Lower lobe of right lung (tissue), 2 donors: ENCODE data around the gene ASTN1. TPM values are rescaled to one million over a fixed set of nuclear protein-coding genes. Genes with fewer than 3 reads are reported as not detected.

Source experiments
- ATAC-seq, 2 donors: fragments of 200-7000 bp; cut with Tn5 transposase; one replicate each; pipeline ENCODE4 v1.9.1; 2020 to 2022; ENCODE audit warnings: mild to moderate bottlenecking in 2 of 2, moderate library complexity in 2 of 2
- DNase-seq: peaks from one replicate; pipeline ENCODE4 v3.0.0-alpha.2; 2020
- H3K27ac ChIP-seq: fragments of 200-600 bp; one replicate; pipeline ENCODE4 v1.8.0; 2022
- H3K27me3 ChIP-seq: fragments of 200-600 bp; one replicate; pipeline ENCODE4 v1.8.0; 2022; ENCODE audit warnings: low read depth
- H3K36me3 ChIP-seq: fragments of 200-600 bp; one replicate; pipeline ENCODE4 v1.8.0; 2022; ENCODE audit warnings: mild to moderate bottlenecking
- H3K4me1 ChIP-seq: fragments of 200-600 bp; one replicate; pipeline ENCODE4 v1.8.0; 2022
- H3K4me3 ChIP-seq: fragments of 200-600 bp; one replicate; pipeline ENCODE4 v1.8.0; 2022; ENCODE audit warnings: mild to moderate bottlenecking
- H3K9me3 ChIP-seq: fragments of 200-600 bp; one replicate; pipeline ENCODE4 v1.8.0; 2022
- intact Hi-C: fragments of 100-400 bp; cut with DNase I; formaldehyde crosslinking; loops from one replicate; pipeline ENCODE4 v1.11.0; 2022
- total RNA-seq: library from RNA; stranded (reverse); fragmentation: NEBNext Ultra II Directional; extraction: Animal tissue kit (Norgen Biotek cat#: 25700); gene quantifications from one replicate; pipeline ENCODE4 v1.2.1, GENCODE V29; 2021
- TF ChIP-seq, protein P1 (sequence below): fragments of 200-600 bp; IDR thresholded peaks from one replicate; pipeline ENCODE4 v1.8.0; 2022; ENCODE audit warnings: antibody characterized with exemption, mild to moderate bottlenecking
- donor health status: DM: no; HTN: yes; CAD: no; lungs with severe emphysema.

Gene ASTN1
- total RNA-seq, 1 donor from 2014 or later, result 0.41 TPM

DNA sequence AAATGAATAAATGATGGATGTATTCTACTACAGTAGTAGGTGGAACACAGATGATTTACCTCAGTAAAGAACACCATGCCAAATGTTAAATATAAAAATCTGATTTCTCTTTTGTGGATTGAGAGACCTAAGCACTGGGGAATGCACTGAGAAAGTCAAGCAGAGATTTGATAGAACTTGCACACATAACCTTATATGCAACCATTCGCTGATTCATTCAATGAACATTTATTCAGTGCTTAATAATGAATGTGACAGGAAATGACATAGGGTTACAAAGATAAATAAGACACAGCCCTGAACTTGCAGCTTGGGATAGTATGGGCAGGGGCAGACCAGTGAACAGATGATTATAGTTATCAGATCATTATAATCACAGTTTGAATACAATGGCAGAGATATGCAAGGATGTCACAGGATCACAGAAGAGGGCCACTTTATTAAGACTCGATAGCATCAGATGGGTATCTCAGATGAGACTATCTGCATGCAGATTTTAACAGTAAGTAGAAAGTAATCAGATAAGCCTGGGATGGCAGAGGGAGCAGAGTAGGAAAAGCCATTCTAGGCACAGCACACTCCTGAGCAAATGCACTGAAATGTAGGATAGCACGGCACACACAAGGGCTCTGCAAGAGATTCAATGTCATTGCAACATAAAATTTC, 169.4 kb downstream of the ASTN1 start:
- Histone ChIP-seq H3K27me3 (peaks cover 4% of the 10 kb centered on the region), H3K27ac (no peak overlapping the region), H3K36me3 (no peaks in the 10 kb centered on the region), H3K4me1 (no peaks in the 10 kb centered on the region), H3K4me3 (no peak overlapping the region), H3K9me3 (no peaks in the 10 kb centered on the region)
- no peak for DNase-seq
- TF ChIP-seq, protein P1, sequence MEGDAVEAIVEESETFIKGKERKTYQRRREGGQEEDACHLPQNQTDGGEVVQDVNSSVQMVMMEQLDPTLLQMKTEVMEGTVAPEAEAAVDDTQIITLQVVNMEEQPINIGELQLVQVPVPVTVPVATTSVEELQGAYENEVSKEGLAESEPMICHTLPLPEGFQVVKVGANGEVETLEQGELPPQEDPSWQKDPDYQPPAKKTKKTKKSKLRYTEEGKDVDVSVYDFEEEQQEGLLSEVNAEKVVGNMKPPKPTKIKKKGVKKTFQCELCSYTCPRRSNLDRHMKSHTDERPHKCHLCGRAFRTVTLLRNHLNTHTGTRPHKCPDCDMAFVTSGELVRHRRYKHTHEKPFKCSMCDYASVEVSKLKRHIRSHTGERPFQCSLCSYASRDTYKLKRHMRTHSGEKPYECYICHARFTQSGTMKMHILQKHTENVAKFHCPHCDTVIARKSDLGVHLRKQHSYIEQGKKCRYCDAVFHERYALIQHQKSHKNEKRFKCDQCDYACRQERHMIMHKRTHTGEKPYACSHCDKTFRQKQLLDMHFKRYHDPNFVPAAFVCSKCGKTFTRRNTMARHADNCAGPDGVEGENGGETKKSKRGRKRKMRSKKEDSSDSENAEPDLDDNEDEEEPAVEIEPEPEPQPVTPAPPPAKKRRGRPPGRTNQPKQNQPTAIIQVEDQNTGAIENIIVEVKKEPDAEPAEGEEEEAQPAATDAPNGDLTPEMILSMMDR, result no peak
- ATAC-seq, result no peak
- intact Hi-C loops, result no loop called here

DNA sequence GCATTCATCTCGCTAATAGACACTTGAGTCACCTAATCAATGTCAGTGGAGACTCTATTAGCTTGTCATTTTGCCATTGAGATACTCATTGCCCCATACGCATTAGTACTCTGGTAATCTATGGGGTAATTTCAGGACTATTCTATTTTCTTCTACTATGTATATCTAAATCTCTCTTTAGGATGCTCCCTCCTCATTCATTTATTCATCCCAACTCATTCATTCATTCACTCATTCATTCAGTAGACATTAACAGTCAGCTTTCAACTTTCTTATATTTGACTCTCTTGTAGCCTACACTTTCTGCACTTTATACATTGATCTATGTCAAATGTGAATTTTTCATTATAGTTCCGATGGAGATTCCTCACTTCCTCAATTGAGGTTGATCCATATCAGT, 170.9 kb downstream of the ASTN1 start:
- H3K4me1 ChIP-seq, result no peaks in the 10 kb centered on the region

DNA sequence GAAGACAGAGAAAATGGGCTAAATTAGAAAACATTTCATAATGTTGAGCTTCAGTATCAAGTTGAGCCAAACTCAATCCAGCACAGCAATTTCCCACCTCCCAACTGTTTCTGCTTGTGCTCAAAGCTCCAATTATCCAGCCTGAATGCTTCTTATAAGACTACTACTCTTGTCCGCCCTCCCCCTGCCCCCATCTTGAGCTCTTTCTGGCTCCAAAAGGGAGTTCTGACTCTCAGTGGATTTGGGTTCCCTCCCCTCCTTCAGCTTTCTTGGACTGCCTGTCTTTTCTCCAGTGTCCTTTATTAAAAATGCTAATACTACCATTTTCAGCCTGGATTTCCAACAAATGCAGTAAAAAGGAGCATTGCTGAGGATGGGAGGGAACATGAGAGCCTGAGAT, 174.8 kb downstream of the ASTN1 start:
- Histone ChIP-seq H3K27me3 (no peaks in the 10 kb centered on the region), H3K4me1 (no peaks in the 10 kb centered on the region), H3K27ac (no peak overlapping the region), H3K36me3 (no peaks in the 10 kb centered on the region), H3K9me3 (no peaks in the 10 kb centered on the region), H3K4me3 (no peak overlapping the region)
- intact Hi-C loops, result no loop called here
- TF ChIP-seq, protein P1, result no peak
- ATAC-seq (no peak), DNase-seq (no peak)

More for the DNA sequence above, 170.9 kb downstream of the ASTN1 start:
- ATAC-seq (no peak), DNase-seq (no peak)
- H3K36me3 ChIP-seq, result no peaks in the 10 kb centered on the region
- no peaks in the 10 kb centered on the region for H3K9me3 ChIP-seq
- H3K27me3 ChIP-seq, result peaks cover 4% of the 10 kb centered on the region
- no peak overlapping the region for H3K4me3 ChIP-seq
- TF ChIP-seq, protein P1, result no peak
- no peak overlapping the region for H3K27ac ChIP-seq
- intact Hi-C loops, result no loop called here

DNA sequence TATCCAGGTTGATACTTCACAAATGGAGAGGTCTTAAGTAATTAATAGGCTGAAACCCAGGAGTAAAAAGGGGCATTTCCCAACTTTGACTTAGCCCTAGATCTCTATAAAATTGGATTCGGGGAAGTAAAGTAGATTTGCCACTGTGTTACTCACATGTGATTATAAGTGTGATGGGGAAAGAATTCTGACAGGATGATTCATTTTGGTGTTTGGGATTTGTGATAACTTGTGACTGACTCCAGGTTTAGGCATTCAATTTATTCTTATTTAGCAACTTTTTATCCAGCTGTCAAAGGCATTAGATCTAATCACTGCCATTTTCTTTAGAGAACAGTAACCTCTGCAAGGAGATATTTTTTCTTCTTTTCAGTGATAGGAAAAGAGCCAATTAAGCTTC, 175.5 kb downstream of the ASTN1 start:
- Histone ChIP-seq H3K36me3 (no peaks in the 10 kb centered on the region), H3K9me3 (no peaks in the 10 kb centered on the region), H3K4me1 (no peaks in the 10 kb centered on the region), H3K27me3 (no peaks in the 10 kb centered on the region), H3K4me3 (no peak overlapping the region), H3K27ac (no peak overlapping the region)
- no peak for DNase-seq
- TF ChIP-seq, protein P1, result no peak
- no peak for ATAC-seq
- intact Hi-C loops, result no loop called here

DNA sequence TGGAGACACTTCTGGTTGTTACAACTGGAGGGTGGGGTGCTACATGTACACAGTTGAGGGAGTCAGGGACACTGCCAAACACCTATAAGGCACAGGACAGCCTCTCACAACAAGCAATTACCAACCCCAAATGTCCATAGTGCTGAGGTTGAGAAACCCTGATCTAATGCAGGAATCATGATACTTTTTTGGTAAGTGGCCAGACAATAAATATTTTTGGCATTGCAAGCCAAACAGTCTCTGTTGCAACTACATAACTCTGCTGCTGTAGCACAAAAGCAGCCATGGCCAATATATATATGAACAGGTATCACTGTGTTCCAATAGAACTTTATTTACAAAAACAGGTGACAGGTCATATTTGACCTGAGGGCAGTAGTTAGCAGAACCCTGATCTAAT, 177.5 kb downstream of the ASTN1 start:
- TF ChIP-seq, protein P1, result no peak
- no peaks in the 10 kb centered on the region for H3K36me3 ChIP-seq
- H3K27me3 ChIP-seq, result no peaks in the 10 kb centered on the region
- DNase-seq (no peak), ATAC-seq (no peak)
- H3K9me3 ChIP-seq, result no peaks in the 10 kb centered on the region
- no peak overlapping the region for H3K4me3 ChIP-seq
- H3K4me1 ChIP-seq, result no peaks in the 10 kb centered on the region
- H3K27ac ChIP-seq, result no peak overlapping the region
- intact Hi-C loops, result no loop called here
